GM12878 (cell line): ENCODE data around the gene HELZ. TPM values are rescaled to one million over a fixed set of nuclear protein-coding genes. Genes with fewer than 3 reads are reported as not detected.

Experiments
- ATAC-seq: fragments of 200-7000 bp; cut with Tn5 transposase; 3 replicates; pipeline ENCODE4 v1.9.1; 2020; ENCODE audit warnings: mild to moderate bottlenecking, moderate library complexity
- BruUV-seq: library from RNA; stranded (reverse); fragments of 400-500 nt; replicated peaks from 2 replicates; lab custom pipeline; 2021; lab: Mats Ljungman, UMichigan
- CTCF ChIA-PET: fragments of 300-600 bp; sonication (Branson Sonifier 250); formaldehyde crosslinking; extraction: SDS; loops from one replicate; lab custom pipeline; 2021; ENCODE audit warnings: inconsistent platforms; lab: Yijun Ruan, JAX
- POLR2A ChIA-PET: fragments of 350-600 bp; formaldehyde crosslinking; extraction: SDS; loops from one replicate; lab custom pipeline; 2021; ENCODE audit warnings: inconsistent platforms; lab: Charles Lee
- RAD21 ChIA-PET: fragments of 300-600 bp; sonication (Branson Sonifier 250); formaldehyde crosslinking; loops from one replicate; lab custom pipeline; 2023; ENCODE audit warnings: antibody characterized with exemption; ENCODE audit not compliant: unreplicated experiment; lab: Charles Lee
- SMC1A ChIA-PET: fragments of 300-600 bp; sonication (Branson Sonifier 250); formaldehyde crosslinking; loops from one replicate; lab custom pipeline; 2023; ENCODE audit not compliant: unreplicated experiment, uncharacterized antibody; lab: Charles Lee
- DNase-seq: peaks from one replicate; pipeline ENCODE4 v3.0.0-alpha.2; 2011; ENCODE audit warnings: low read depth, low spot score
- FAIRE-seq: peaks from 3 replicates; lab custom pipeline; 2011; peaks lifted over from hg19 to GRCh38; lab: Jason Lieb, UNC
- H2AFZ ChIP-seq: 2 replicates; pipeline ENCODE4 v1.6.0; 2011; ENCODE audit warnings: low read depth, low read length, control low read depth; ENCODE audit not compliant: control insufficient read depth
- H3K27ac ChIP-seq: 2 replicates; pipeline ENCODE4 v1.5.1; 2011; ENCODE audit warnings: control low read depth; ENCODE audit not compliant: control insufficient read depth, insufficient read depth
- H3K27me3 ChIP-seq, 2 experiments: replicated peaks in 1 of 2; 2 replicates each; pipeline versions ENCODE4 v1.6.0 to v1.6.1; 2011; ENCODE audit warnings: low read length in 1 of 2; ENCODE audit not compliant: control insufficient read depth in 2 of 2, insufficient read depth in 2 of 2
- H3K36me3 ChIP-seq, 2 experiments: 2 replicates each; pipeline ENCODE4 v1.5.1; 2011; ENCODE audit warnings: low read length in 1 of 2; ENCODE audit not compliant: control insufficient read depth in 2 of 2, insufficient read depth in 2 of 2
- H3K4me1 ChIP-seq: 2 replicates; pipeline ENCODE4 v1.6.1; 2011; ENCODE audit warnings: mild to moderate bottlenecking, low read length, moderate library complexity, mixed read lengths; ENCODE audit not compliant: control insufficient read depth, insufficient read depth
- H3K4me2 ChIP-seq: 2 replicates; pipeline ENCODE4 v1.6.0; 2011; ENCODE audit warnings: control low read depth; ENCODE audit not compliant: control insufficient read depth, insufficient read depth
- H3K4me3 ChIP-seq: fragments of 200-600 bp; sonication (generic); 2 replicates; pipeline ENCODE4 v1.5.1; 2016
- H3K79me2 ChIP-seq: 2 replicates; pipeline ENCODE4 v1.6.0; 2011; ENCODE audit warnings: low read length; ENCODE audit not compliant: control insufficient read depth, insufficient read depth
- H3K9ac ChIP-seq: 2 replicates; pipeline ENCODE4 v1.8.0; 2011; ENCODE audit warnings: low read length, control low read depth, mixed read lengths; ENCODE audit not compliant: control insufficient read depth, insufficient read depth
- H3K9me3 ChIP-seq: replicated peaks from 3 replicates; pipeline ENCODE4 v1.5.1; 2011; ENCODE audit warnings: mild to moderate bottlenecking, low read length; ENCODE audit not compliant: control insufficient read depth, insufficient read depth
- H4K20me1 ChIP-seq: 2 replicates; pipeline ENCODE4 v1.6.0; 2011; ENCODE audit not compliant: control insufficient read depth, insufficient read depth
- ATF7 ChIP-seq: fragments of 450-650 bp; IDR thresholded peaks from 2 replicates; pipeline ENCODE4 v1.6.1; 2016; ENCODE audit warnings: low read depth, mild to moderate bottlenecking
- CHD1 ChIP-seq: IDR thresholded peaks from 2 replicates; pipeline ENCODE4 v1.6.1; 2012; ENCODE audit warnings: low read depth, low read length, improper control_type of control experiment
- EED ChIP-seq: sonication (generic); IDR thresholded peaks from 2 replicates; pipeline ENCODE4 v1.6.1; 2016; ENCODE audit warnings: antibody characterized with exemption, low read depth
- EGR1 ChIP-seq, 2 experiments: IDR thresholded peaks; 1 replicate in 1 of 2; 2 replicates in 1 of 2; pipeline ENCODE4 v1.6.1; 2011 to 2012; ENCODE audit warnings: low read depth in 2 of 2, low read length in 2 of 2, borderline replicate concordance in 1 of 2, mild to moderate bottlenecking in 1 of 2, moderate library complexity in 1 of 2
- ETV6 ChIP-seq, 2 experiments: fragments of 450-650 bp in 1 of 2; IDR thresholded peaks in 1 of 2; conservative IDR thresholded peaks in 1 of 2; 2 replicates each; pipeline ENCODE4 v1.6.1; 2014; ENCODE audit warnings: antibody characterized with exemption in 1 of 2, borderline replicate concordance in 1 of 2, low read depth in 1 of 2, mild to moderate bottlenecking in 1 of 2, moderate library complexity in 1 of 2
- FOS ChIP-seq: IDR thresholded peaks from 3 replicates; pipeline ENCODE4 v1.6.1; 2011; ENCODE audit warnings: borderline replicate concordance; ENCODE audit not compliant: insufficient read length; ENCODE audit errors: extremely low read depth
- IKZF2 ChIP-seq, 2 experiments: fragments of 450-650 bp; IDR thresholded peaks; 2 replicates each; pipeline ENCODE4 v1.6.1; 2017; ENCODE audit warnings: mild to moderate bottlenecking in 2 of 2, moderate library complexity in 2 of 2
- NFIC ChIP-seq: IDR thresholded peaks from 2 replicates; pipeline ENCODE4 v1.6.1; 2012; ENCODE audit warnings: low read depth, mild to moderate bottlenecking, inconsistent platforms, low read length, moderate library complexity
- RAD21 ChIP-seq: IDR thresholded peaks from 2 replicates; pipeline ENCODE4 v1.6.1; 2011; ENCODE audit warnings: mild to moderate bottlenecking, low read depth, low read length, moderate library complexity; ENCODE audit not compliant: insufficient read depth
- SMAD5 ChIP-seq: IDR thresholded peaks from 2 replicates; pipeline ENCODE4 v1.6.1; 2016; ENCODE audit warnings: antibody characterized with exemption, low read depth
- TCF12 ChIP-seq: IDR thresholded peaks from 2 replicates; pipeline ENCODE4 v1.6.1; 2011; ENCODE audit warnings: low read depth, mild to moderate bottlenecking, low read length
- USF2 ChIP-seq: IDR thresholded peaks from 2 replicates; pipeline ENCODE4 v1.6.1; 2011; ENCODE audit warnings: low read depth, low read length, improper control_type of control experiment, borderline replicate concordance
- YY1 ChIP-seq: IDR thresholded peaks from 2 replicates; pipeline ENCODE4 v1.6.1; 2011; ENCODE audit warnings: low read depth, mild to moderate bottlenecking, low read length
- ZNF687 ChIP-seq: fragments of 450-650 bp; IDR thresholded peaks from 2 replicates; pipeline ENCODE4 v1.6.1; 2017; ENCODE audit warnings: mild to moderate bottlenecking, moderate library complexity
- WGBS: methylation state at CpG from one replicate; pipeline ENCODE4 v1.1.6; 2016; ENCODE audit warnings: low lambda C conversion rate; ENCODE audit not compliant: insufficient replicate concordance, insufficient coverage; ENCODE audit errors: missing lambda C conversion rate; 5-methylcytosine and 5-hydroxymethylcytosine counted together
- in situ Hi-C: fragments of 300-500 bp; cut with MboI; formaldehyde crosslinking; loops from 9 replicates; pipeline ENCODE4 v1.14.3; 2018; ENCODE audit warnings: mixed read lengths
- intact Hi-C: fragments of 100-400 bp; cut with micrococcal nuclease; formaldehyde crosslinking; loops from one replicate; pipeline ENCODE4 v1.14.2; 2022; ENCODE audit not compliant: unreplicated experiment
- polyA plus RNA-seq, 11 experiments: library from polyadenylated mRNA; depleted of rRNA in 4 of 11; unstranded in 6 of 11; stranded (reverse) in 5 of 11; fragments of >200 nt; fragmentation: Nextera tagmentation in 4 of 11; fragmentation: Illumina TruSeq in 1 of 11; extraction: Ambion mirVana in 4 of 11; extraction: Trizol in 1 of 11; gene quantifications; 1 replicate in 1 of 11; 2 replicates in 10 of 11; pipeline versions ENCODE4 v1.2.1 to v1.2.3, GENCODE V29; 2011 to 2016; ENCODE audit warnings: inconsistent platforms in 2 of 11, missing spikeins in 2 of 11, low read depth in 1 of 11
- total RNA-seq, 4 experiments: library from RNA; depleted of rRNA in 3 of 4; stranded (reverse); fragments of >200 nt in 3 of 4; fragmentation: Illumina TruSeq in 1 of 4; extraction: Trizol in 1 of 4; gene quantifications; 2 replicates each; pipeline versions ENCODE4 v1.2.1 to v1.2.3, GENCODE V29; 2013 to 2021

HELZ gene
- total and polyA plus RNA-seq, 10 of the 15 experiments (the other 5 are each of a cell fraction or from before 2014, with no cell fraction given): 1.5 to 36.8 (median 19.1) TPM

GRCh38 chr17:67225316-67225715 lies 19.7 kb downstream of the HELZ start (continued):
- TF ChIP-seq RAD21 (no peak), EGR1 (IDR thresholded peaks at IDR 0.05; ENCODE audit: borderline replicate concordance in 1 of 2, low read depth in 2 of 2, low read length in 2 of 2) (no peak), ZNF687 (no peak)

DNA sequence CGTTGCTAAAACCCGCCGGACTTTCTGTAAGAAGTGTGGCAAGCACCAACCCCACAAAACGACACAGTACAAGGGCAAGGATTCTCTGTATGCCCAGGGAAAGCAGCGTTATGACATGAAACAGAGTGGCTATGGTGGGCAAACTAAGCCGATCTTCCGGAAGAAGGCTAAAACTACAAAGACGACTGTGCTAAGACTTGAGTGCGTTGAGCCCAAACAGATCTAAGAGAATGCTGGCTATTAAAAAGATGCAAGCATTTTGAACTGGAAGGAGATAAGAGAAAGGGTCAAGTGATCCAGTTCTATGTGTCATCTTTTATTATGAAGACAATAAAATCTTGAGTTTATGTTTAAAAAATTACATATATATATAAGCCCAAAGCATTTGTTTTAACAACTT lies 20.3 kb downstream of the HELZ start:
- Histone ChIP-seq H3K9me3 (no peaks in the 10 kb centered on the region), H4K20me1 (peaks cover 7% of the 10 kb centered on the region; the same call in 1 of the 2 replicates), H3K36me3 (peaks cover 1 to 3% of the 10 kb centered on the region in 2 experiments), H3K4me3 (no peak overlapping the region), H3K27me3 (no peaks in the 10 kb centered on the region), H3K9ac (no peak overlapping the region), H3K4me1 (no peaks in the 10 kb centered on the region), H3K4me2 (no peak overlapping the region), H2AFZ (no peak overlapping the region), H3K79me2 (peaks cover 11% of the 10 kb centered on the region), H3K27ac (no peak overlapping the region)
- POLR2A ChIA-PET: no interaction called here
- intact Hi-C loops: no loop called here
- FAIRE-seq (no peak), DNase-seq (no peak), ATAC-seq (no peak)
- CTCF ChIA-PET: no interaction called here
- in situ Hi-C loops: no loop called here
- RAD21 ChIA-PET: no interaction called here
- SMC1A ChIA-PET: interaction anchor here (1.5 kb wide), 2 partner anchors 9 to 16 kb away, joined by 3 read pairs; no protein-coding TSS in a partner anchor
- 88% methylated on average over 9 of the region's 9 CpGs for WGBS
- no TSS peak for BruUV-seq
- TF ChIP-seq FOS (no peak), ZNF687 (no peak), IKZF2 (IDR thresholded peaks at IDR 0.05) (no peak), EED (no peak), SMAD5 (no peak), ATF7 (no peak), CHD1 (no peak), TCF12 (no peak), USF2 (no peak), NFIC (no peak), ETV6 (conservative IDR thresholded peaks at IDR 0.05 in 1 of 2, IDR thresholded peaks at IDR 0.05 in 1 of 2; ENCODE audit: borderline replicate concordance in 1 of 2, low read depth in 1 of 2) (no peak), YY1 (no peak)
